Measurements from ENCODE around the gene CTXND1. TPM values are rescaled to one million over a fixed set of nuclear protein-coding genes. Genes with fewer than 3 reads are reported as not detected.

Gene CTXND1
- total and polyA plus RNA-seq, 2 of the 8 experiments (the other 6 are each of a cell fraction or from before 2014, with no cell fraction given) = 0.03 TPM; not detected in 1

DNA sequence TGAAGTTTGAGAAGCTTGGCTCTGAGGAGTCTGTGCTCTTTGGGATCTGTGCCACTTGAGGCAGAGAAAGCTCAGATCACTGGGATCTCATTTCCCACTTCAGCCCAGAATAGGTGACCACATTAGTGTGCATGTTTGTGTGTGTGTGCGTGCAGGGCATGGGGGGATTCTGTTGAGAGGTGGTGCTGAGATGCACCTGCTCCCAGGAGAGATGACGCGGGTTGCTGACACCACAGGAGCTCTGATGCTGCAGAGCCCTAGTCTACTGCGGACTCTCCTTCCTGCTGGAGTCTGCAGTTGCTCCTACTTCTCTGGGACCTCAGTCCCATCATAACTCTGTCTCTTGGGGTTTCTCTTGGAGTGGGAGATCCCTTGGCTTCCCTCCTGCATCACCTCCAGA lies 14.7 kb upstream of the CTXND1 start:
- H2BK15ac ChIP-seq (ENCODE audit: low read length) = no peak overlapping the region
- H3K23me2 ChIP-seq (ENCODE audit: low read depth, low read length) = no peaks in the 10 kb centered on the region
- H4K5ac ChIP-seq (ENCODE audit: insufficient read length, low read depth, low read length) = no peak overlapping the region
- WGBS, 2 experiments (ENCODE audit: extremely low coverage in 1 of 2, insufficient coverage in 1 of 2, insufficient read length in 1 of 2, insufficient replicate concordance in 2 of 2, low coverage in 1 of 2, low lambda C conversion rate in 2 of 2, missing lambda C conversion rate in 1 of 2) = 98% methylated on average over 4 of the region's 4 CpGs; no CpG with 5 or more reads in 1 of the 2 experiments
- H3K14ac ChIP-seq (ENCODE audit: insufficient read length) = no peak overlapping the region
- DNase-seq (ENCODE audit: low read depth in 1 of 2, low spot score in 2 of 2) (no peak), FAIRE-seq (no peak)
- ChIA-PET POLR2A (ENCODE audit: partially characterized antibody) (no interaction called here), CTCF (ENCODE audit: partially characterized antibody) (interaction anchor here (0.6 to 1.7 kb wide), 2 partner anchors 43 to 175 kb away, joined by 3 to 11 read pairs; no protein-coding TSS in a partner anchor)
- no peak overlapping the region for H3K4ac ChIP-seq (replicated peaks; ENCODE audit: insufficient read length, low read depth, low read length)
- H3K56ac ChIP-seq (replicated peaks; ENCODE audit: insufficient read length, low read depth, low read length) = no peak overlapping the region
- H3K36me3 ChIP-seq (ENCODE audit: control insufficient read depth in 2 of 4, insufficient read depth in 4 of 4, low read length in 3 of 4) = no peaks in the 10 kb centered on the region
- H2BK120ac ChIP-seq (replicated peaks; ENCODE audit: low read depth, low read length) = no peak overlapping the region
- H4K8ac ChIP-seq (ENCODE audit: extremely low read depth, insufficient read depth, low read length) = no peak overlapping the region
- H3K23ac ChIP-seq (ENCODE audit: insufficient read length) = no peak overlapping the region
- peaks cover 0 to 5% (median 0%) of the 10 kb centered on the region in 4 experiments; a peak in 1 of 7 replicates for H3K27me3 ChIP-seq (replicated peaks in 1 of 4; ENCODE audit: control insufficient read depth in 3 of 4, extremely low read depth in 1 of 4, insufficient read depth in 3 of 4, low read length in 3 of 4)
- H3K4me1 ChIP-seq (replicated peaks in 1 of 4; ENCODE audit: control insufficient read depth in 3 of 4, insufficient read depth in 4 of 4, low read length in 3 of 4) = no peaks in the 10 kb centered on the region
- no peak overlapping the region for H2BK5ac ChIP-seq (ENCODE audit: low read depth, low read length)
- no peak overlapping the region for H2AK5ac ChIP-seq (ENCODE audit: low read depth, low read length)
- H3K79me2 ChIP-seq (ENCODE audit: control insufficient read depth in 1 of 2, insufficient read depth in 2 of 2, low read length in 2 of 2) = no peaks in the 10 kb centered on the region
- H4K20me1 ChIP-seq (replicated peaks in 1 of 2; ENCODE audit: control insufficient read depth in 1 of 2, insufficient read depth in 2 of 2, low read length in 2 of 2) = no peaks in the 10 kb centered on the region
- no peaks in the 10 kb centered on the region for H3K79me1 ChIP-seq (ENCODE audit: low read depth, low read length)
- no peak overlapping the region for H2BK20ac ChIP-seq (ENCODE audit: low read length)
- no peak overlapping the region for H2BK12ac ChIP-seq (ENCODE audit: low read depth, low read length)
- no peak overlapping the region for H3K4me2 ChIP-seq (ENCODE audit: insufficient read depth in 1 of 2, low read depth in 2 of 2, low read length in 2 of 2)
- no peak overlapping the region for H3K4me3 ChIP-seq (ENCODE audit: extremely low read depth in 1 of 4, insufficient read depth in 2 of 4, low read depth in 3 of 4, low read length in 4 of 4)
- no peak overlapping the region for H4K91ac ChIP-seq (replicated peaks; ENCODE audit: insufficient read length, low read length)
- H3K9ac ChIP-seq (replicated peaks in 1 of 4; ENCODE audit: extremely low read depth in 1 of 4, low read depth in 3 of 4, low read length in 3 of 4) = no peak overlapping the region
- H3K9me3 ChIP-seq (ENCODE audit: insufficient read depth in 2 of 2, low read depth in 1 of 2, low read length in 1 of 2) = no peaks in the 10 kb centered on the region
- no peak overlapping the region for H3K18ac ChIP-seq (ENCODE audit: extremely low read depth, low read length)
- H2AFZ ChIP-seq (ENCODE audit: low read length) = no peak overlapping the region
- H3K27ac ChIP-seq (ENCODE audit: low read depth, low read length) = no peak overlapping the region
- TF ChIP-seq TEAD4 (IDR thresholded peaks at IDR 0.05; ENCODE audit: low read depth, low read length) = no peak
- TF ChIP-seq GABPA (IDR thresholded peaks at IDR 0.05; ENCODE audit: borderline replicate concordance, insufficient read depth, low read length) = no peak
- TF ChIP-seq CHD1 (IDR thresholded peaks at IDR 0.05; ENCODE audit: low read depth, low read length) = no peak
- TF ChIP-seq, protein P1, sequence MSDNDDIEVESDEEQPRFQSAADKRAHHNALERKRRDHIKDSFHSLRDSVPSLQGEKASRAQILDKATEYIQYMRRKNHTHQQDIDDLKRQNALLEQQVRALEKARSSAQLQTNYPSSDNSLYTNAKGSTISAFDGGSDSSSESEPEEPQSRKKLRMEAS (IDR thresholded peaks at IDR 0.05) = no peak
- no peak for TF ChIP-seq CREB1 (IDR thresholded peaks at IDR 0.05)
- TF ChIP-seq RNF2 (IDR thresholded peaks at IDR 0.05; ENCODE audit: borderline replicate concordance, low read depth, low read length, missing control alignments, poor library complexity, severe bottlenecking) = no peak
- TF ChIP-seq TAF1 (IDR thresholded peaks at IDR 0.05; ENCODE audit: low read depth, low read length) = no peak
- TF ChIP-seq KDM4A (IDR thresholded peaks at IDR 0.05; ENCODE audit: low read depth, low read length, severe bottlenecking) = no peak
- TF ChIP-seq NRF1 (IDR thresholded peaks at IDR 0.05; ENCODE audit: low read depth, low read length) = no peak
- no peak for TF ChIP-seq POLR2A (IDR thresholded peaks at IDR 0.05; ENCODE audit: control extremely low read depth in 1 of 2, low read depth in 2 of 2, low read length in 2 of 2)
- TF ChIP-seq CEBPB (IDR thresholded peaks at IDR 0.05; ENCODE audit: low read depth, low read length) = no peak
- TF ChIP-seq, protein P2, sequence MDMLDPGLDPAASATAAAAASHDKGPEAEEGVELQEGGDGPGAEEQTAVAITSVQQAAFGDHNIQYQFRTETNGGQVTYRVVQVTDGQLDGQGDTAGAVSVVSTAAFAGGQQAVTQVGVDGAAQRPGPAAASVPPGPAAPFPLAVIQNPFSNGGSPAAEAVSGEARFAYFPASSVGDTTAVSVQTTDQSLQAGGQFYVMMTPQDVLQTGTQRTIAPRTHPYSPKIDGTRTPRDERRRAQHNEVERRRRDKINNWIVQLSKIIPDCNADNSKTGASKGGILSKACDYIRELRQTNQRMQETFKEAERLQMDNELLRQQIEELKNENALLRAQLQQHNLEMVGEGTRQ (IDR thresholded peaks at IDR 0.05; ENCODE audit: low read length) = no peak
- no peak for TF ChIP-seq BRCA1 (IDR thresholded peaks at IDR 0.05; ENCODE audit: low read depth, low read length)
- no peak for TF ChIP-seq SIX5 (IDR thresholded peaks at IDR 0.05; ENCODE audit: low read depth, low read length)
- TF ChIP-seq HDAC6 (IDR thresholded peaks at IDR 0.05; ENCODE audit: low read depth, low read length) = no peak

Measured in H1 (cell line).